NT2/D1 (cell line): ENCODE results near the gene CCND2.

Source experiments
- DNase-seq: peaks from one replicate; pipeline ENCODE4 v3.0.0-alpha.2; 2011; ENCODE audit warnings: low read depth, low spot score
- H3K27me3 ChIP-seq: 2 replicates; pipeline ENCODE4 v1.6.0; 2011; ENCODE audit warnings: mild to moderate bottlenecking; ENCODE audit not compliant: insufficient read length, insufficient read depth
- H3K36me3 ChIP-seq: 2 replicates; pipeline ENCODE4 v1.6.1; 2011; ENCODE audit warnings: mild to moderate bottlenecking, low read length, mixed read lengths; ENCODE audit not compliant: insufficient read depth, insufficient read length
- H3K4me1 ChIP-seq: 2 replicates; pipeline ENCODE4 v1.5.1; 2011; ENCODE audit not compliant: insufficient read depth, insufficient read length
- H3K4me3 ChIP-seq: 2 replicates; pipeline ENCODE4 v1.5.1; 2011; ENCODE audit warnings: low read depth; ENCODE audit not compliant: insufficient read length
- H3K9ac ChIP-seq: 2 replicates; pipeline ENCODE4 v1.6.0; 2011; ENCODE audit warnings: low read depth; ENCODE audit not compliant: insufficient read length
- H3K9me3 ChIP-seq: 2 replicates; pipeline ENCODE4 v1.5.1; 2011; ENCODE audit warnings: mild to moderate bottlenecking, low read length; ENCODE audit not compliant: insufficient read depth
- SUZ12 ChIP-seq: IDR thresholded peaks from 2 replicates; pipeline ENCODE4 v1.6.1; 2011; ENCODE audit not compliant: insufficient read length, insufficient read depth; ENCODE audit errors: extremely low read depth
- YY1 ChIP-seq: IDR thresholded peaks from 2 replicates; pipeline ENCODE4 v1.6.1; 2011; ENCODE audit not compliant: insufficient read length, insufficient read depth
- ZNF274 ChIP-seq: IDR thresholded peaks from 2 replicates; pipeline ENCODE4 v1.6.1; 2011; ENCODE audit warnings: mild to moderate bottlenecking, low read depth, low read length

Gene CCND2

DNA sequence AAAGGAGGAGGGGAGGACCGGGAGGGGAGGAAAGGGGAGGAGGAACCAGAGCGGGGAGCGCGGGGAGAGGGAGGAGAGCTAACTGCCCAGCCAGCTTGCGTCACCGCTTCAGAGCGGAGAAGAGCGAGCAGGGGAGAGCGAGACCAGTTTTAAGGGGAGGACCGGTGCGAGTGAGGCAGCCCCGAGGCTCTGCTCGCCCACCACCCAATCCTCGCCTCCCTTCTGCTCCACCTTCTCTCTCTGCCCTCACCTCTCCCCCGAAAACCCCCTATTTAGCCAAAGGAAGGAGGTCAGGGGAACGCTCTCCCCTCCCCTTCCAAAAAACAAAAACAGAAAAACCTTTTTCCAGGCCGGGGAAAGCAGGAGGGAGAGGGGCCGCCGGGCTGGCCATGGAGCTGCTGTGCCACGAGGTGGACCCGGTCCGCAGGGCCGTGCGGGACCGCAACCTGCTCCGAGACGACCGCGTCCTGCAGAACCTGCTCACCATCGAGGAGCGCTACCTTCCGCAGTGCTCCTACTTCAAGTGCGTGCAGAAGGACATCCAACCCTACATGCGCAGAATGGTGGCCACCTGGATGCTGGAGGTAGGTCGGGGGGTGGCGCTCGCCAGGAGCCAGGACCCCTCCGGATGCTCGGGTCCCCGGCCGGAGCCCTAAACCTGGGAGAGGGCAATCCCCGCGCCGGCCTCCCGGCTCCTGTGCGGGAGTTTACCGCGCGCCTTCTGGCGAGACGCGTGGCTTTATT, at the start of gene CCND2:
CCND2 (plus strand) TSS at position 111 of the 744 bp plus-strand sequence; CDS start at position 390, 279 bp downstream.
- H3K4me3 ChIP-seq, result peak within 1 kb of the TSS; percentile 98
- peaks cover 30% of the 10 kb centered on the region for H3K36me3 ChIP-seq
- H3K9me3 ChIP-seq, result no peaks in the 10 kb centered on the region
- H3K4me1 ChIP-seq, result peaks cover 16% of the 10 kb centered on the region
- peak; percentile 100 for DNase-seq
- TF ChIP-seq YY1 (no peak), ZNF274 (no peak), SUZ12 (no peak)
- peaks cover 38% of the 10 kb centered on the region for H3K27me3 ChIP-seq
- H3K9ac ChIP-seq, result peak within 1 kb of the TSS; percentile 98

DNA sequence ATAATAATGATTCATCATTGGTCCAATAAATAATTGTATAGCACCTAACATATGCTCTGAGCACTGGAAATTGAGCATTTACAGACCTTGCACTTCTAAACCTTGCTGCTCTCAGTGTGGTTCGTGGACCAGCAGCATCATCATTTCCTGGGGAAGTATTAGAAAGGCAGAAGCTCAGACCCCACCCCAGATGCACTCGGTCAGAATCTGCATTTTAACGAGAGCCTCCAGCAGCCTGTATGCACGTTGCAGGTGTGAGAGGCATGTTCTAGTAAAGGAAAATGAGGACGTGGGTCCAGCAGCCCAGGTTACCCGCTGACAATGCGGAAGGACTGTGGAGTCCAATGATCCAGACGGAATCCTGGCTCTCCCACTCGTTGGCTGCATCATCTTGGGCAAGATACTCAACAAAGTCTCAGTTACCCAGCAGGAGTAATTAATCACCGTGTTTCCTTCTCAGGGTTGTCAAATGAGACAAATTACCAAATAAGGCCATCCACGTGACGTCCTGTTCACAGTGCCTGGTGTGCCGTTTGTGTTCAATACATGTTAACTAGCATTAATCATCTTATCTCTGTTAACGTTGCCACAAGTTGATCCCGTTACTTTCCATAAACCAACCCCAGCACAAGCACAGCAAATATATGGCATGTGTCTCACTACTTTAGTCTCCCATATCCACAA, 49.2 kb upstream of the CCND2 start:
- H3K9ac ChIP-seq, result no peak overlapping the region
- H3K27me3 ChIP-seq, result no peaks in the 10 kb centered on the region
- H3K4me1 ChIP-seq, result no peaks in the 10 kb centered on the region
- H3K4me3 ChIP-seq, result no peak overlapping the region
- no peak for TF ChIP-seq YY1
- TF ChIP-seq SUZ12, result no peak
- no peak for TF ChIP-seq ZNF274
- DNase-seq, result no peak
- no peaks in the 10 kb centered on the region for H3K9me3 ChIP-seq
- no peaks in the 10 kb centered on the region for H3K36me3 ChIP-seq

DNA sequence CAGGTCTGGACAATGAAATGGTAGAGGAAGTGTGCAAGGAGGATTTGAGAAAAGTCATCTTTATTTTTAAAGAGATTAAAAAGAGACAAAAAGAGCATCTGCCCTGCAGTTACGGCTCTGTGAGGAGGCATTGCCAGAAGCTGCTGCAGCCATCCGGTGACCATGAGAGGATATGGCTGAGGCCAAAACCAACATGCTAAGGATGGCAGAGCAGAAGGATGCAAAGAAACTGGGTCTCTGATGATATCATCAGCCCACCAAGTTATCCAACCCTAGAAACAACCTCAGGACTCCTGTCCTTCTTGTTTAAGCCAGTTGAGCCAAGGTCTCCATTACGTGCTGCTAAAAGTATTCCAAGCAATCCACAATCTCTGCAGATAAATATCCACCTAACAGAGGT, 48.0 kb upstream of the CCND2 start:
- Histone ChIP-seq H3K27me3 (no peaks in the 10 kb centered on the region), H3K9ac (no peak overlapping the region), H3K4me1 (no peaks in the 10 kb centered on the region), H3K36me3 (no peaks in the 10 kb centered on the region), H3K9me3 (no peaks in the 10 kb centered on the region), H3K4me3 (no peak overlapping the region)
- no peak for DNase-seq
- TF ChIP-seq SUZ12 (no peak), YY1 (no peak)

DNA sequence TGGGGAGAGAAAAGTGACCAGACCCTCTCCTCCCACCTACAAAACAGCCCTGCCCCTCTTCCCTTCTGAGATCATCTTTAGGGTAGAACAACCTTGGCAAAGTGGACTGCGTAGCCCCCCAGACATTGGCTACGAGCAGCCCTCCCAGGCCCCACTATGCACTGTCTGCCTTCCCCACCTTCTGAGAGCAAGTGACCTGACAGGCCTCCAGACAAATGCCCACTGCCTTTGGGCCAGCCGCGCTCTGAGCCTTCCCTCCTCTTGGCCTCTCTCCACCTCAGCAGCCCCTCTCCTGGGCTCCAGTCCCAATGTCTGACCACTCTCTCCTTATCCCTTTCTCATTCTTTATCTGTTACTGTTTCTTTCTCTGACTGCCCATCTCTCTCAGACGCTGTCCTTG, 46.5 kb upstream of the CCND2 start:
- DNase-seq, result no peak
- Histone ChIP-seq H3K9ac (no peak overlapping the region), H3K4me1 (no peaks in the 10 kb centered on the region), H3K36me3 (no peaks in the 10 kb centered on the region), H3K27me3 (no peaks in the 10 kb centered on the region), H3K9me3 (no peaks in the 10 kb centered on the region), H3K4me3 (no peak overlapping the region)
- no peak for TF ChIP-seq YY1
- no peak for TF ChIP-seq SUZ12
- no peak for TF ChIP-seq ZNF274

DNA sequence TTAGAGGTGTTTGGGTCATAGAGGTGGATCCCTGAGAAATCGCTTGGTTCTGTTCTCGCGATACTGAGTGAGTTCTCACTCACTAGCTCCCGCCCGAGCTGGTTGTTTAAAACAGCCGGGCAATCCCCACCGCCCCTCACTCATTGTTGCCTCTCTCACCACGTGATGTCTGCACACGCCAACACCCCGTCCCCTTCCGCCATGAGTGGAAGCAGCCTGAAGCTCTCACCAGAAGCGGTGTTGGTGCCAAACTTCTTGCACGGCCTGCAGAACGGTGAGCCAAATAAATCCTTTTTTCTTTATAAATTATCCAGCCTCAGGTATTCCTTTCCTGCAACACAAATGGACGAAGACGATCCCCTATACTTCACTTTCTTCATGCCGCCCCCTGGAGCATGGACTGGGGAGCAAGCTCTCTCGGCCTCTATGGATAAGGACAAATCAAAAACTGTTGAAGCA, 45.4 kb upstream of the CCND2 start:
- Histone ChIP-seq H3K9me3 (no peaks in the 10 kb centered on the region), H3K4me1 (no peaks in the 10 kb centered on the region), H3K4me3 (no peak overlapping the region), H3K9ac (no peak overlapping the region), H3K36me3 (no peaks in the 10 kb centered on the region), H3K27me3 (no peaks in the 10 kb centered on the region)
- TF ChIP-seq YY1 (no peak), ZNF274 (no peak), SUZ12 (no peak)
- DNase-seq, result peak; percentile 52

DNA sequence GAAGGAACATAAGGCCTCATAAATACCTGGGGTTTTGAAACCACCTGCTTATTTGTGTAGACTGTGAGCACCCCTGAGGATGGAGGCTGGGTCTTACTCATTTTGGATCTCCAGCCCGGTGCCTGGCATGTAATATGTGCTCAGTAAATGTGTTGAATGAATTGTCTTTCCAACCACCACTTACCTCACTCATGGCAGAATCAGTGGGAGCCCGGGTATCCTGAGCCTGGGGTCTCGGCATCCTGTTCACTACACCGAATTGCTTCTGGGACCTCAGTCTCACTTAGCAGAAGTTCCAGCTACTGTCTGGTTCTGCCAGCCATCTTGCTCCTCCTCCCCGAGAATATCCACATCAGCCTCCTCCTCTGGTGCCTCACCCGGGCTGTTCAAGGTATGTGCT, 43.0 kb upstream of the CCND2 start:
- H3K9ac ChIP-seq, result no peak overlapping the region
- no peaks in the 10 kb centered on the region for H3K36me3 ChIP-seq
- no peaks in the 10 kb centered on the region for H3K27me3 ChIP-seq
- TF ChIP-seq ZNF274 (no peak), SUZ12 (no peak), YY1 (no peak)
- no peak overlapping the region for H3K4me3 ChIP-seq
- H3K9me3 ChIP-seq, result no peaks in the 10 kb centered on the region
- H3K4me1 ChIP-seq, result no peaks in the 10 kb centered on the region
- DNase-seq, result no peak

DNA sequence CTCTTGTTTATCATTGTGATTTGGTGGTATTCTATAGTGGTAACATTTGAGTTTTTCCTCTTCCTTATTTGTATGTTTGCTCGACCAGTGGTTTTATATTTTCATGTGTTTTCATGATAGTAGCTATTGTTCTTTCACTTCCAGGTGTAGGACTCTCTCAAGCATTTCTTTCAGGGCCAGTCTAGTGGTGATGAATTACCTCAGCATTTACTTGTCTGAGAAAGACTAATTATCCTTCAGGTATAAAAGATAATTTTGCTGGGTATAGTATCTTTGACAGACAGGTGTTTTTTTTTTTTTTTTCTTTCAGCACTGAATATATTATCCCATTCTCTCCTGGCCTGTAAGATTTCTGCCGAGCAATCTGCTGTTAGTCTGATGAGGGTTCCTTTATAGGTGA, 35.0 kb upstream of the CCND2 start:
- no peaks in the 10 kb centered on the region for H3K36me3 ChIP-seq
- H3K27me3 ChIP-seq, result no peaks in the 10 kb centered on the region
- H3K4me1 ChIP-seq, result peaks cover 18% of the 10 kb centered on the region
- peaks cover 24% of the 10 kb centered on the region for H3K9me3 ChIP-seq
- TF ChIP-seq YY1 (no peak), SUZ12 (no peak), ZNF274 (no peak)
- DNase-seq, result no peak
- no peak overlapping the region for H3K4me3 ChIP-seq
- H3K9ac ChIP-seq, result no peak overlapping the region
